Muscle of back (tissue), 11 donors: ENCODE measurements around the gene CFAP45. TPM values are rescaled to one million over a fixed set of nuclear protein-coding genes. Genes with fewer than 3 reads are reported as not detected.

Source experiments
- DNase-seq, 3 donors: peaks; one replicate each; pipeline versions ENCODE4 v3.0.0 to v3.0.0-alpha.2; 2013
- polyA plus RNA-seq, 10 donors: library from polyadenylated mRNA; unstranded; fragments of 120-200 nt; gene quantifications; one replicate each; pipeline ENCODE4 v1.2.1, GENCODE V29; 2013; ENCODE audit not compliant: insufficient read length in 10 of 10

Gene CFAP45
- polyA plus RNA-seq, 10 donors: 0.20 to 0.84 (median 0.37) TPM; not detected in 1

- peak in 1 of 3 donors; percentile 45 for DNase-seq
These were observed 20.0 kb downstream of the CFAP45 start for GRCh38 chr1:159879977-159880376.

DNA sequence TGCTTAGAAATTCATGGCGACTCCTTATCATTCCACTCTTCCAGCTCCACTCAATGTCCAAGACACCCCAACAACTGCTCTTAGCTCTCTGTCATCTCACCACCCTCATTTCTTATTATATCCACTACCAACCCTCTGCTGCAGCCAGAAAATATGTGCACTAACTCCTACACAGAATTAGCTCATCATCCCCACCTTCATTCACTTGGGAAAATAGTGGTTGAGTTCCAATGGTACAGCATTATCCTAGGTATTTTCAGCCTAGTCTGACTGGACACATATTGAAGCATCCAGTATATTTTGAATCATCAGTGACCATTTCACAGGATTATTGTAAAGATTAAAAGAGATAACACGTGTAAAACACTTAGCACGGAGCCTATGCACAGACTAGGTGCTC, 20.8 kb downstream of the CFAP45 start:
- DNase-seq: no peak

DNA sequence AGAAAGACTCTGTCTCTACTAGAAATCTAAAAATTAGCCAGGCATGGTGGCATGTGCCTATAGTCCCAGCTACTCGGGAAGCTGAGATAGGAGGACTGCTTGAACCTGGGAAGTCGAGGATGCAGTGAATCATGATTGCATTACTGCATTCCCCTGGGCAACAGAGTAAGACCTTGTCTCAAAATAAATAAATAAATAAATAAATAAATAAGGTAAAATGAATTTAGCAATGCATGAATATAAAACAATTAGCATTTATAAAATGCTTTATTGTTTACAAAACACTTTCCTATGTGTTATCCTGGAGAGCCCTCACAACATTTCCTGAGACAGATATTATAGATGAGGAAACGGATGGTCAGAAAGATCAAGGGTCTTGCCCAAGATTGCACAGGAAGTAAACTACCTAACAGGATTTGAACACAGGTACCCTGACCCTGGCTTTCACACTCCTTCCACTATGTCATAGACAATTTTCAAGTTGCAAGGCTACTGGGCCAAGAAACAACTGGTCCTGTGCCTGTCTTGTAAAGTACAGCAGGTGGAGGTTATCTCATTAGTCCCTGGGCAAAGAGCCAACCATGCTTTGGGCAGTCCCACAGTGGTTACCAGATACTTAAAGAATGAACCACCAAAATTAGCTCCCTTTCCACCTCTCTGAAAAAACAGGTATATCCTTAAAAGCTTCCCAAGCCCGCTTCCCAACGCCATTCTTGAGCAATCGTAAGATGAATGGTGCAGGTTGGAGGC, 22.1 kb downstream of the CFAP45 start:
- no peak for DNase-seq

- DNase-seq: no peak
These were observed 26.3 kb downstream of the CFAP45 start for GRCh38 chr1:159873530-159874143.

DNA sequence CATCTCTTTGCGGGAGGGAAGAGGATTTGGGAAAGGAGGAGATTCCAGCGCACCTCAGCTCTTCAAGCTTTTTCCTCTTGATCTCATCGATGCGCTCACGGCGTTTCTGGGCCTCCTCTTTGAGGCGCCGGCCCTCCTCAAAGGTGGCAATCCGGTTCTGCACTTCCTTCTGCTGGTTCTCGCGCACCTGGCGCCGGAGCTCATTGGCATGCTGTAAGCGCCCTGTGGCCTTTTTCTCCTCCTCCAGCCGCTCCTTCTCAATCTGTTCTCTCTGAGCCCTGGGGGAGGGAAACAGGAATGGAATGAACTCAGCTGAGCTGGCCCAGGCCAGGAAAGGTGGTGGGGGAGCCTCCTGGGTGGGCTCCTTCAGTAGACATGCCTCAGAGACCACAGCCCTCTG, 27.1 kb downstream of the CFAP45 start:
- DNase-seq: no peak

DNA sequence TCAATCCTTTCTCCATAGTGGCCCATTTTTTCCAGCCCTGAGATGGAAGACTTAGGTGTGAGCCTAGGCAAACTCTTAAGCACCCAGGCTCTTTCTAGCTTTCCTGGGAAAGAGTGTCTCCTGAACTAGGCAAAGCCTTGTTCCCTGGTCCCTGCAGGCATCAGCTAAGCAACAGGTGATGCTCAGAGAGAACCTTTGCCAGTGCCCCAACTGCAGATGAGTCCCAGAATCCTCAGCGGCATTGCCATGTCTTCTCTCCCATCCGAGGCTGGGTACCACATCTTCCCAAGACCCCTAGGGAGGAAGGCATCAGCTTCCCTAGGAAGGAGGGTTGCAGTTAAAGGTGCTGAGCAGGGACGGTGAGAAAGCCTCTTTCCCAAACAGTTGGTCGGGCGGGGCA, 29.3 kb downstream of the CFAP45 start:
- DNase-seq: no peak

GRCh38 chr1:159869607-159870006, 30.4 kb downstream of the CFAP45 start:
- no peak for DNase-seq

DNA sequence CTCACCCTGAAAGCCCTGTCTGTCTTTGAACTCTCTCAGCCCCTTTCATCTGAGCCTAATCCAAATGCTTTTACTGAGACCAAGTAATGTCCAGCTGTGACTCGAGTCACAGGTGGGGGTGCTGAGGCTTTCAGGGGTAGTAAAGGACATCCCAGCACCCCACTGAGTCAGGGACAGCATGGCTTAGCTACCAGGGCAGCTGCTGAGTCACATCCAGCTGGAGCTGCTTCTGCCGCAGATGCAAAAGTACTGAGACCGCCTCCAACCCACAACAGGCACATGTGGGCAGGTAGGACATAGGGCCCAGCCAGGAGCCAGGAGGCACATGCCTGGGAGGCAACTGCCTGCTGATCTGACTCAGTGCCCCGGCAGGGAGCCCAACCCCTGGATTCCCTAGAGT, 30.8 kb downstream of the CFAP45 start:
- DNase-seq: no peak

DNA sequence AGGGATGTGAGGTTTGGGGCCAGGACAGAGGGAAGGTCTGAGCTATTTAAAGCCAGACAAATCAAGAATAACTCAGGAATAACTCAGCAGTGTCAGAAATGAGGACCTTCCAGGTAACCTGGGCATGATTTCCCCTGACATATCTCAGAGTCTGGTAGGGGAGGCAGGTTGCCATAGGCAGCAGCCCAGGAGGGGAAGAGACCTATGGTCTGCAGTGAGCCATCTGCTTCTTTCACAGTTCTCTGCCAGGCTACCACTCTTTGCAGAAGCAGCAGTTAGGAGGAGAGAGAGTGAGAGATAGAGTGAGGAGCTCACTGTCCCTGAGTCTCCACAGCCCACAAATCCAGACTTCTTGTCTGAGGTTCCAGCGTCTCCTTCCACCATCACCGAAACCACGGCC, 31.2 kb downstream of the CFAP45 start:
- DNase-seq: no peak

GRCh38 chr1:159867664-159868026, 32.3 kb downstream of the CFAP45 start:
- DNase-seq: peak in 2 of 3 donors; percentile 23 to 45

DNA sequence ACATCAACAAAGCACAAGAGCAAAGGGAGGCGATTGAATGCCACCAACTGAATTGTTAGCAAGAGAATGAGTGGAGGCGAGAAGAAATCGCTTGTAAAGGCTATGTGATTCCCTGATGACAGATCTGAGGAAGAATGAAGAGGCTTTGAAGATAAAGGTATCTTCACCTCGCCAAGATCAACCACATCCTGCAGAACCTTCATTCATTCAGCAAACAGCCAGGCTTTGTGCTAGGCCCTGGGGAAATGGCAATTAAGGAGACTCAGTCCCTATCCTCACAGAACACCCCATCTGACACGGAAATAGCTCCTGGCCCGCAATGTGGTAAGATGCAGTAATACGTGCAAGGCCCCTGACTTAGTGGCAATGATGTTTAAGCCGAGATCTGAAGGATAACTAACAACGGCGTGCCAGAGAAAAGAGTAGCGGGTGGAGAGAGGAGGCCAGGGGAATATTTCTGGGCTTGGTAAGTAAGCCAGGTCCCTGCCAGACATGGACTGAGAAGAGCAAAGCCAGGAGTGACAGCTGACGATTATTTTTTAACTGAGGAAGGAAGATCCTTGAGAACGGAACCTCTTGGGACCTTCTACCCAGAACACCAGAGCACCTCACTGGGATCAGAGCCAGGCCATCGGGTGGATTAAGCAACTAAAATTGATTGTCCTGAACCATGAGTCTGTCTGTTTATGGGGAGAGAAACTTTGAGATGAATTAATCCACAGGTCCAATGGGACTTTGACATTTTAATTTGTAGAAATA, 32.9 kb downstream of the CFAP45 start:
- DNase-seq: no peak

DNA sequence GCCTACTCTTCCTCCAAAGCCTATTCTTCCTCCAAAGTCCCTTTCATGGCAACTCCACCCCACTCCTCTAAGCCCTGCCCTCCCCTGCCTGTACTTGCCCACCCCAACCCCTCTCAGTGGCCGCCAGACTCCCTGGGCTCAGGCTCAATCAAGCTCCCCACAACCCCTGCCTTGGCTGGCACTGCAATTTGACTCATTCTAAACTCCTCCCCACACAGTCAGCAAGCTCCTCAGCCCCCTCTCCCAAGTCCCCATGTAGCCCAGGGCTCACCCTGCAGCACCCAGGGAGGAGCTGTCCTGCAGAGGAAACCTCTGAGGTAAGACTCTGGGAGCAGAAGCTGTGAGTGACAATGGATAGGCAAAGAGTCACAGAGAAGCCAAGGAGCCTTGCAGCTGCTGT, 33.9 kb downstream of the CFAP45 start:
- no peak for DNase-seq

DNA sequence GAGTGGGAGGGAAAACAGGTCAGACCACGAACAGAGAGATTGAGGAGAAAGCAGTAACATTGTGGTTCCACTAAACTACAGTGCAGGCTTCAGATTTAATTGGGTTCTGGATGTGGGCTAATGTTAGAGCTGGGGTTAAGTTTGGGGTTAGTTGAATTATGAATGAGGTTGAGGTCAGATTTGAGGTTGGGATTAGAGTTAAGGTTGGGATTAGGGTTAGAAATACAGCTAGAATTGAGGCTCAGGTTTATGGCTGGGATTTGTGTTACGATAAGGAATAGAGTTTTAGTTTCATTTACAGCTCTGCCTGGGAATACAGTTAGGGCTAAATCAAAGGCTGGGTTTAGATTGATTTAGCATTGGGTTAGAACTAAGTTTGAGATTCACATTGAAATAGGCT, 35.7 kb downstream of the CFAP45 start:
- no peak for DNase-seq

GRCh38 chr1:159862557-159862956, 37.4 kb downstream of the CFAP45 start, which contains the start of gene VSIG8:
TSS of gene VSIG8 (minus strand) at chr1:159862657. CDS start at chr1:159862521, 136 bp downstream.
- DNase-seq: no peak

GRCh38 chr1:159862031-159862430, 37.9 kb downstream of the CFAP45 start:
- no peak for DNase-seq

GRCh38 chr1:159861218-159861617, 38.7 kb downstream of the CFAP45 start:
- no peak for DNase-seq

DNA sequence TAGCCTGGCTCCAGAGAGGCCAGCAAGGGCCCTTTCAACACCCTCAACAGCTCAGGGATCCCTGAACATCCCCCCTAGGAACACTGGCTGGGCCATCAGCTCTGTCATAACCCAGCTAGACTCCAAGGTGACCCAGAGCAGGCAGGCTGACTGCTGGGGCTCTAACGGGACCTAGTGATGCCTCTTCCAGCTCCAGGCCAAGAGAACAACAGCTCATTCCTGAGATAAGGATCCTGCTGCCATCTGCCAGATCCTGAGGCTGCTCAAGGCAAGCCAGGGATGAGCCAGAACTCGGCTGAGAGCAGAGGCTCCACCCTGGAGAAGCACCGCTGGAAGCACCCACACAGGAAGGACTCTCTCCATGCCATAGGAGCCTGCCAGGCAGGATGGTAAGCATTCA, 39.5 kb downstream of the CFAP45 start:
- DNase-seq: no peak

GRCh38 chr1:159859767-159860322, 40.1 kb downstream of the CFAP45 start:
- no peak for DNase-seq

DNA sequence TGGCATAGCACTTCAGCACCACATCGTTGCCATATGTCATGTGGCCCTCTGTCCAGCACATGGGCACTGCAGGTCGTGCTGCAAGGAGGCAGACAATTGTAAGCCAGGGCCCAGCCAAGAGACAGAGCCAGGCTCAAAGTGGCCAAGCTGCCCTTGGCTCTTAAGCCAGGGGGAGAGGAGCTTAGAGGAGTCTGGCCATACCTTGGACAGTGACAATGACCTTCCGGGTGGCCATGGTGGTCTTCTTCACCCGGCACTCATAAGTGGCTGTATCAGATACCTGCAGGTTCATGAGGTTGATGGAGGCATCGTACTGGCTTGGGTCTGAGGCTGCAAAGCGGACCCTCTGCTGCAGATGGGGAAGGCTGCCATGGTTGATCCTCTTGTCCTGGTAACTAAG, 42.1 kb downstream of the CFAP45 start:
- no peak for DNase-seq

GRCh38 chr1:159856576-159856975, 43.4 kb downstream of the CFAP45 start:
- DNase-seq: no peak

GRCh38 chr1:159855709-159856108, 44.3 kb downstream of the CFAP45 start:
- no peak for DNase-seq

- DNase-seq: peak; percentile 72 to 95 (median 88)
These were observed 45.2 kb downstream of the CFAP45 start for GRCh38 chr1:159854693-159855192.
